Panc1 (cell line): ENCODE results near the gene DNPEP. TPM values are rescaled to one million over a fixed set of nuclear protein-coding genes. Genes with fewer than 3 reads are reported as not detected.

Experiments used
- ATAC-seq: fragments of 200-7000 bp; cut with Tn5 transposase; 2 replicates; pipeline ENCODE4 v1.9.1; 2020; ENCODE audit warnings: mild to moderate bottlenecking, moderate library complexity
- BruUV-seq: library from RNA; stranded (reverse); fragments of 400-500 nt; replicated peaks from 2 replicates; lab custom pipeline; 2021; lab: Mats Ljungman, UMichigan
- CTCF ChIA-PET: fragments of 300-600 bp; sonication (Branson Sonifier 250); formaldehyde crosslinking; loops from one replicate; lab custom pipeline; 2022; ENCODE audit warnings: antibody characterized with exemption; lab: Charles Lee
- POLR2A ChIA-PET: fragments of 300-600 bp; sonication (Branson Sonifier 250); formaldehyde crosslinking; loops from one replicate; lab custom pipeline; 2022; ENCODE audit warnings: antibody characterized with exemption; lab: Charles Lee
- DNase-seq: peaks from one replicate; pipeline ENCODE4 v3.0.0-alpha.2; 2010; ENCODE audit warnings: low read depth, low spot score
- H3K27ac ChIP-seq: 2 replicates; pipeline ENCODE4 v1.5.1; 2011; ENCODE audit warnings: mild to moderate bottlenecking, low read length, inconsistent platforms
- H3K27me3 ChIP-seq: fragments of 200-500 bp; sonication (Bioruptor generic); 2 replicates; pipeline ENCODE4 v1.6.0; 2014; ENCODE audit warnings: low read length, inconsistent platforms; ENCODE audit not compliant: control insufficient read depth, insufficient read depth
- H3K36me3 ChIP-seq: fragments of 200-500 bp; sonication (Bioruptor generic); 2 replicates; pipeline ENCODE4 v1.5.1; 2014; ENCODE audit warnings: inconsistent platforms, mild to moderate bottlenecking, low read length, moderate library complexity; ENCODE audit not compliant: control insufficient read depth, insufficient read depth
- H3K4me1 ChIP-seq: 2 replicates; pipeline ENCODE4 v1.5.1; 2011; ENCODE audit warnings: inconsistent platforms, mild to moderate bottlenecking, low read length, moderate library complexity; ENCODE audit not compliant: control insufficient read depth, insufficient read depth
- H3K4me3 ChIP-seq, 2 experiments: 2 replicates each; pipeline ENCODE4 v1.5.1; 2011 to 2012; ENCODE audit warnings: low read depth in 2 of 2, low read length in 2 of 2, mild to moderate bottlenecking in 2 of 2, inconsistent platforms in 1 of 2, moderate library complexity in 1 of 2
- H3K9me3 ChIP-seq: fragments of 200-500 bp; sonication (Bioruptor generic); 2 replicates; pipeline ENCODE4 v1.5.1; 2014; ENCODE audit warnings: low read depth, mild to moderate bottlenecking, inconsistent platforms, low read length, moderate library complexity; ENCODE audit not compliant: control insufficient read depth, insufficient read depth
- CTCF ChIP-seq: fragments of 450-650 bp; IDR thresholded peaks from 2 replicates; pipeline ENCODE4 v1.5.1; 2017; ENCODE audit warnings: mild to moderate bottlenecking
- POLR2AphosphoS5 ChIP-seq: IDR thresholded peaks from 2 replicates; pipeline ENCODE4 v1.6.1; 2012; ENCODE audit warnings: mild to moderate bottlenecking, low read depth, low read length, moderate library complexity
- REST ChIP-seq, 2 experiments: IDR thresholded peaks; 2 replicates each; pipeline ENCODE4 v1.6.1; 2011 to 2012; ENCODE audit warnings: low read depth in 2 of 2, control low read depth in 1 of 2, low read length in 1 of 2, mild to moderate bottlenecking in 1 of 2, moderate library complexity in 1 of 2; ENCODE audit not compliant: insufficient read depth in 1 of 2
- SIN3A ChIP-seq: IDR thresholded peaks from 2 replicates; pipeline ENCODE4 v1.6.1; 2012; ENCODE audit warnings: low read depth, mild to moderate bottlenecking, low read length, moderate library complexity, borderline replicate concordance; ENCODE audit not compliant: insufficient read depth
- TCF7L2 ChIP-seq: IDR thresholded peaks from 2 replicates; pipeline ENCODE4 v1.6.1; 2011; ENCODE audit warnings: mild to moderate bottlenecking, low read depth, low read length, inconsistent platforms
- in situ Hi-C: cut with HindIII; loops from 2 replicates; pipeline ENCODE4 v1.10.0; 2016; ENCODE audit warnings: low sequenced_read_pairs, low pct_unique_long_range_greater_than_20kb
- intact Hi-C: fragments of 100-400 bp; cut with micrococcal nuclease; formaldehyde crosslinking; loops from one replicate; pipeline ENCODE4 v1.10.0; 2022; ENCODE audit not compliant: unreplicated experiment
- total RNA-seq: library from RNA; stranded (reverse); gene quantifications from one replicate; pipeline ENCODE4 v1.2.1, GENCODE V29; 2021; ENCODE audit not compliant: unreplicated experiment

DNPEP gene
- total RNA-seq, 1 experiment from 2014 or later: 107 TPM

DNA sequence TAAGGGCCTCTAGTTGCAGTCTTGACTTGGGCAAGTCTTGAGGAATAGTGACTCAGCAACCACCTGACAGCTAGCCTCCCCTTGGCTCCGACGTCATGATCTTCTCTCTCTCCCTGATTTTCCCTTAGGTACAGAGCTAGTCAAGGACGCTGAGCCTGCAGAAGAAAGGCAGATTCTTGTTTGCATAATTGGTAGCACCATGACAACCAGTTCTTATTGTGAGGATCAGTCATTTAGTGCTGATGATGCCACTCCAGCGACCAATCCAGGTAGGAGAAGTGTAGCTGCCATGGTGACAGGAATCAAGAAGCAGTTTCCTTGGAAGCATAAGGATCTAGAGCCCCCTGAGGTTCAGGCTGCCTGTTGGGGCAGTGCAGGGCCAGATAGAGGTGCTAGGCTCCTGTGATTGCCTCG, 52.3 kb downstream of the DNPEP start:
- no peak for DNase-seq
- in situ Hi-C loops: no loop called here
- no peak for ATAC-seq

DNA sequence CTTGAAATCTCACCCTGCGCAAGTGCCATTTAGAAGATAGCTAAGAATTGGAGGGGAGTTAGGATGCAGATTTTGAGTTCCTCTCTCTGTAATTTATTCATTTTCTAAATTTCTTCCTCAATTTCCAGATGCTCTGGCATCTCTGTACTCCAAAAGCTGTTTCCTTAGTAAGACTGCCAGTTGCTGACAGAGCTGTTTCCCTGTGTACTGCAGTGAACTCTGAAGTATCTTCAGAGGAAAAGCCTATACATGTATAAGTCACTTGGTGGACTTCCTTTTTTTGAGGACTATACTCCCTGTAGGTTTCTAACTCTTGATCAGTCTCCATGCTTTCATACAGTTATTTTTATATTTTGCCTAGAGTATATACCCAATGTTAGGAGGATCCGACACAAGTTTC, 53.6 kb downstream of the DNPEP start:
- Histone ChIP-seq H3K27me3 (peaks cover 4% of the 10 kb centered on the region; the same call in 1 of the 2 replicates), H3K9me3 (no peaks in the 10 kb centered on the region), H3K4me1 (no peaks in the 10 kb centered on the region), H3K27ac (no peak overlapping the region), H3K4me3 (no peak overlapping the region), H3K36me3 (no peaks in the 10 kb centered on the region)
- ATAC-seq: no peak
- in situ Hi-C loops: no loop called here
- intact Hi-C loops: no loop called here
- BruUV-seq: no TSS peak
- ChIA-PET POLR2A (no interaction called here), CTCF (no interaction called here)
- TF ChIP-seq REST (IDR thresholded peaks at IDR 0.05; ENCODE audit: insufficient read depth in 1 of 2, low read depth in 2 of 2, low read length in 1 of 2) (no peak), CTCF (no peak), TCF7L2 (no peak), SIN3A (no peak), POLR2AphosphoS5 (no peak)
- no peak for DNase-seq

More for the DNA sequence above, 52.3 kb downstream of the DNPEP start:
- Histone ChIP-seq H3K36me3 (no peaks in the 10 kb centered on the region), H3K9me3 (no peaks in the 10 kb centered on the region), H3K27ac (no peak overlapping the region), H3K4me3 (no peak overlapping the region), H3K27me3 (peaks cover 2% of the 10 kb centered on the region; the same call in 1 of the 2 replicates), H3K4me1 (no peaks in the 10 kb centered on the region)
- no peak for TF ChIP-seq TCF7L2
- TF ChIP-seq POLR2AphosphoS5: no peak
- TF ChIP-seq SIN3A: no peak
- TF ChIP-seq REST (IDR thresholded peaks at IDR 0.05; ENCODE audit: insufficient read depth in 1 of 2, low read depth in 2 of 2, low read length in 1 of 2): no peak
- no peak for TF ChIP-seq CTCF
- ChIA-PET CTCF (no interaction called here), POLR2A (no interaction called here)
- no TSS peak for BruUV-seq
- intact Hi-C loops: no loop called here
